ENCODE results near the gene NSG2.

GRCh38 chr5:174087783-174088182, 42.3 kb downstream of the NSG2 start:
- TF ChIP-seq CTCF (IDR thresholded peaks at IDR 0.05; ENCODE audit: insufficient read depth, low read length, poor library complexity, severe bottlenecking) (no peak), EZH2phosphoT487 (conservative IDR thresholded peaks at IDR 0.05; ENCODE audit: low read length) (no peak)

All from SU-DHL-6 (cell line).